NCI-H1417 treated with DMSO at 0.1 percent for 48 hours (cell line): Measurements from ENCODE around the gene METTL15.
"Not testable (repeated sequence)": the region's sequence is repeated elsewhere in the genome, so short reads cannot be mapped to it uniquely, and the experiment has no call there.

ENCODE experiments used
- DNase-seq: peaks from one replicate; lab custom pipeline; 2025; lab: John Stamatoyannopoulos, UW

Gene METTL15

DNA sequence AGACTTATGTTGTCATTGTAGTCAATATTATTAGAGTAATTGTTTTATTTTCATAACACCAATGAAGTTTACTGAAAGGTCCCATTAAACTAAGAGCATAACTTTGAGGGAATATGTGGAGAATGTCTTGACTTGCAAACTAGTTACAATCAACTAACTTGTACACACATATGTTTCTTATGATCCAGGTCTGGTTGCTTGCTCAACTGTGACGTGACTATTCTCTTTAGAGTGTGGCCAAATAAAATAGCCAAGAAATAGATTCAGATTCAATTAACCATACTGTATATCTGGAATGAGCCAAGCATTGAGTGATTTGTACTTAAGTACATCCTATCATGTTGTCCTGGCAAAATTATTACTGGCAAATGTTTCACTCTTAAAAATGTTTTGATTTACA is 101.7 kb downstream of the METTL15 start:
- DNase-seq: no peak

DNA sequence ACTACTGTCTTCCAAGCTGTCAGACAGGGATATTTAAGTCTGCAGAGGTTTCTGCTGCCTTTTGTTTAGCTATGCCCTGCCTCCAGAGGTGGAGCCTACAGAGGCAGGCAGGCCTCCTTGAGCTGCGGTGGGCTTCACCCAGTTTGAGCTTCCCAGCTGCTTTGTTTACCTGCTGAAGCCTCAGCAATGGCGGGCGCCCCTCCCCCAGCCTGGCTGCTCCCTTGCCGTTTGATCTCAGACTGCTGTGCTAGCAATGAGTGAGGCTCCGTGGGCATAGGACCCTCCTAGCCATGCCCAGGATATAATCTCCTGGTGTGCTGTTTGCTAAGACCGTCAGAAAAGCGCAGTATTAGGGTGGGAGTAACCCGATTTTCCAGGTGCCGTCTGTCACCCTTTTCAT is 113.9 kb downstream of the METTL15 start:
- not testable (repeated sequence) for DNase-seq

DNA sequence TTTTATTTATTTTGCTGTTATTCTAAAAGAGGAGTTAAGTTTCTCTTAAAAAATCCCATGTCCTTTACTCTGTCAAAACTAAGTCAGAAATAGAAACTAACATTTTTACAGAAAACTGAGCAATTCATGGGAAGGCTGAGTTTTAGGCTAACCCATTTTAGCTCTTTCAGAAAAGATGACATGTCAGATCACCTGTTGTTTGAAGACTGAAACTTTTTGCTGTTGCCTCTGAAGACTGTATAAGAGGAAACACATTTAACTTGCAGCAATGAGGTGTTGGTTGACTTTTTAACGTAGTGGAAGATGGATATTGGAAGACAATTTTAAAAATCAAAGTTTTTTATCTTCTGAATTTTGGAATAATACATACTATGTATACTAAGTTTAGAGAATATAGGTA is 115.4 kb downstream of the METTL15 start:
- no peak for DNase-seq

GRCh38 chr11:28223994-28224393 is 115.8 kb downstream of the METTL15 start:
- no peak for DNase-seq

DNA sequence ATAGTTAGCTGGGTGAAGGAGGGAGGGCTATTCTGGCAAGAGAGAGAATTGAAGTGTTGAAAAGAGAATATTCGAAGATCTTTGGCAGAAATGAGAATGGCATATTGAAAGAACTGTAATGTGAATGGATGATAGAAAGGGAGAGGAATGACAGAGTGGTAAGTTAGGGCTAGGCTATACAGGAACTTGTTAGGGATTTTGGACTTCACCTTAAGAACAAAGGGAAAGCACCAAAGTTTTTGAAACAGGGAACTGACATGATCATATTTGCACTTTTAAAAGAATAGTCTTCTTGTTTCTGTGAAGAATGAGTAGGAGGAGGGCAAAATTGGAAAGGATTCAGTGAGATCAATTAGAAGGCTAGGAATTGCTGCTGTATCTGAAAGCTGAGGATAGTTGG is 119.3 kb downstream of the METTL15 start:
- DNase-seq: no peak

GRCh38 chr11:28228196-28228895 is 120.2 kb downstream of the METTL15 start:
- no peak for DNase-seq

DNA sequence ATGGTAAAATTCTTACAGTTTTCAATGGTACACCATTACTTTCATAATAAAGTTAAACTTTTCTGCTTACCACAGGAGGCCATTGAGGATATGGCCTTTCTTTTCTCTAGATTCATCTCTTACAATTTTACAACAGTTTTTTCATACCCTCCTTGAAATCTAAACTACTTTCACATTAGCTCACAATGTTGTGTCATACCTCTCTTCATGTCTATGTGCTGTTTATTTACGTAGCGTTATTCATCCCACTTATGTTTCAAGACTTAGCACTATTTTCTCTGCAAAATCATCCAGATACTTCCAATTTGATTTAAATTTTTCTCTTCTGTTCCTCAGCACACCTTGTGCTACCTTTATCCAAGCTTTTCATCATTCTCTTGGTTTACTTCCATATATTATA is 123.3 kb downstream of the METTL15 start:
- DNase-seq: no peak

- no peak for DNase-seq
Observed at GRCh38 chr11:28232649-28233048, 124.5 kb downstream of the METTL15 start.

GRCh38 chr11:28241760-28242159 is 133.6 kb downstream of the METTL15 start:
- DNase-seq: no peak

DNA sequence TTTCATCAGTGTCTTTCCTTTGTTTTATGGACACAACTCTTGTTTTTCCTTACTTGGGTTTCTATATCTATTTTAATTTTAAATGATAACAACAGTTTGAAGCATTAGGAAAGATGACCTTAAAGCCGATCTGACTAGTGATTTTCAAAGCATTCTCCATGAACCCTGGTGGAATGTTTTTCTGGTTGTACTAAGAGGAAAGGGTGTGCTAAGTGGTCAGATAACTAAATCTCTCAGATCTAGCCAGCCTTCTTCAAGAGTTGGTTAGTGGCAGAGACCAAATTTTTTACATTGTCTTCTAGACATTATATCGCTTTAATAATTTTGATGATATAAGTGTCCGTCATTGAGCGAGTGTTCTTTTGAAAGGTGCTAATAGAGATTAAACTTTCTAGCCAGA is 134.4 kb downstream of the METTL15 start:
- DNase-seq: no peak

DNA sequence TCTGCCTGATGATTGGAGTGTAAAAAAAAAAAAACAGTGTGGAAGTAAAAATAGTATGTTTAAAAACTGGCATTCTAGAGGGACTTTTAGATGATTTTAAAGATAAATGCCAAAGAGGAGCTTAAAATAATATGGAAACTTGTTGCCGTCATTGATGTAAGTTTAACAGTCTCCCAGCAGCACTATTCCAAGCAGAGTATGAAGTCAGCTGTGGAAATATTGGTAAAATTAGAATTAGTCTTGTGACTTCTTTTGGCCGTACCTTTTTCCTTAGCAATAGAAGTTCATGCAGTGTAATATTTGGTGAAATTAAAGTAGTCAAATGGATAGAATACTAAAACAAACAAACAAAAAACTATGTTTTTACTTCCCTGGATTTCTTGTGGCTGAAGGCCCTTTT is 134.9 kb downstream of the METTL15 start:
- no peak for DNase-seq

- DNase-seq: no peak
Observed at GRCh38 chr11:28243581-28243980, 135.4 kb downstream of the METTL15 start.

DNA sequence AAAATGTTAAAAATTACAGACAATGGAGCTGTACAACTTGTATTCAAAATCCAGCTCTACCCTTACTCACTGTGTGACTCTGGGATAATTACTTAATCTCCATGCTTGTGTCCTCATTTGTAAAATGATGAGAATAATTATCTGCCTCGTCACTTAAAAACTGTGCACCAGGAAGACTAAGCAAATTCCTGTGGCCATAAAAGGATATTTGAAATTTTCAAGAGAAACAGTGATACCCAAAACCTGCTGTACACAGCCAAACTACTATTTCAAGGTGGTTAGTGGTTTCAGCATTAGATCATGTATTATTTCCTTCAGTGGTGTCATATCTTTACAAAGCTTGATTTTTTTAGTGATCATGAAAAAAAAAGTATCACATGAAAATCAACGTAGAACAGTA is 136.9 kb downstream of the METTL15 start:
- DNase-seq: no peak

DNA sequence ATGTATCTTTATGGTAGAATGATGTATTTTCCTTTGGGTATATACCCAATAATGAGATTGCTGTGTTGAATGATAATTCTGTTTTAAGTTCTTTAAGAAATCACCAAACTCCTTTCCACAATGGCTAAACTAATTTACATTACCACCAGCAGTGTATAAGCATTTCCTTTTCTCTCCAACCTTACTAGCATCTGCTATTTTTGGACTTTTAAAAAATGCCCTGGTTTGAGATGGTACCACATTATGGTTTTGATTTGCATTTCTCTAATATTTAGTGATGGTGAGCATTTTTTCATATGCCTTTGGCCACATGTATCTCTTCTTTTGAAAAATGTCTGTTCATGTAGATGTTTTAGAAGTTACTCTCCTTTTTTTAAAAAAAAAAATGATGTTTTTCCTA is 142.0 kb downstream of the METTL15 start:
- DNase-seq: no peak

- no peak for DNase-seq
Observed at GRCh38 chr11:28251257-28251656, 143.1 kb downstream of the METTL15 start.

- DNase-seq: no peak
Observed at GRCh38 chr11:28257761-28258160, 149.6 kb downstream of the METTL15 start.

- no peak for DNase-seq
Observed at GRCh38 chr11:28259177-28259843, 151.1 kb downstream of the METTL15 start.

- DNase-seq: no peak
Observed at GRCh38 chr11:28268925-28269324, 160.7 kb downstream of the METTL15 start.

GRCh38 chr11:28269586-28269985 is 161.4 kb downstream of the METTL15 start:
- DNase-seq: no peak

DNA sequence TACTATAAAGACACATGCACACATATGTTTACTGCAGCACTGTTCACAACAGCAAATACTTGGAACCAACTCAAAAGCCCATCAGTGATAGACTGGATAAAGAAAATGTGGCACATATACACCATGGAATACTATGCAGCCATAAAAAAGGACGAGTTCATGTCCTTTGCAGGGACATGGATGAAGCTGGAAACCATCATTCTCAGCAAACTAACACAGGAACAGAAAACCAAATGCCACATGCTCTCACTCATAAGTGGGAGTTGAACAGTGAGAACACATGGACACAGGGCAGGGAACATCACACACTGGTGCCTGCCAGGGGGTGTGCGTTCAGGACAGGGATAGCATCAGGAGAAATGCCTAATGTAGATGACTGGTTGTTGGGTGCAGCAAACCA is 164.1 kb downstream of the METTL15 start:
- not testable (repeated sequence) for DNase-seq

DNA sequence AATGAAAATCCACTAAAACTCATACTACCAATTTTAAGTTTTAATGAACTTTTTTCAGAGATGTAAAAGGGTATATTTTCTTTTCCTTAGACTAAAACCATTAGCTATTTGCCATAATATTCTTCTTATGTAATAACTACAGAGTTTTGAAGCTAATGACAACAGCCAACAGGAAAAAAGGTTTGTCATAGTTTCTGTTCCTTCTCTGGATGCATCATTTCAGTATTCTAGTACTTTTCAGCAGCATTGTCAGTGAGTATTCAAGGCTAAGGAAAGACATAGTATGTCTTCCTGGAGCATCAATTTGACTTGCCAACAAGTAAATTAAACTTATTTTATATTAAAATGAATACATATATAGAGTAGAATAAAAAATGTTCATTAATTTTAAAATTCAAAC is 166.0 kb downstream of the METTL15 start:
- DNase-seq: no peak

DNA sequence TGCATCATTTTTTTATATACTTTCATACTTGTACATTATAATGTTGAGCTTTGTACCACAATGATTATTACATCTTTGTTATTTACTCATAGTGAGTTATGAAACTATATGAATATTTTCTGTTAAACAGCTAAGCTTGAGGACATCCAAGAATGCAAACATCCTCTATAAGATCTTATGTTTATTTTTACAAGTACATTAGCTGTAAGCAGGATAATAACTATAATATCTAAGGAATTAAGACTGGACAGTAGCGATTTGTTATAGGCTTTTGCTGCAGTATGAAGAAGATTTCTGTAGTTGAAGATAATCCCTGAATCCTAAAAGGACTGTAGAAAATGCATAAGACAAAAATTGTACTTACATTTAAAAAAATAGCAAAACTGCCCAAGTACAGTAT is 176.0 kb downstream of the METTL15 start:
- no peak for DNase-seq

DNA sequence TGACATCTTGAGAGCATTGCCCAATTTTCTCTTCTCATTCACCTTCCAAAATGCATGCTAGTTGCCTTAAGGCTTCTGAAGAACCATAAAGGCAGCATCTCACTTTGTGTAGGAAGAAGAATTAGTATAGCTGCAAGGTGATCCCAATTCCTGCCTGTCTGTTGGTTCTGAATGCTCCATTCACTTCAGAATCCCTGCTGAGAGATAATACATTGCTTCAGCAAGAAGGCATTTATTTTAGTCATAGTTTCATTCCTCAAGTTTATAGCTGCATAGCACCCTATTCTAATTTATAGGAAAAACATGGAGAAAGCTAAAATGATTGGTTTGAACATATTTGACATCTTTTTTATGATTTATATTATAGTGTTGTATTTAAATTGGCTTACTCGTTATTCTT is 181.3 kb downstream of the METTL15 start:
- no peak for DNase-seq

DNA sequence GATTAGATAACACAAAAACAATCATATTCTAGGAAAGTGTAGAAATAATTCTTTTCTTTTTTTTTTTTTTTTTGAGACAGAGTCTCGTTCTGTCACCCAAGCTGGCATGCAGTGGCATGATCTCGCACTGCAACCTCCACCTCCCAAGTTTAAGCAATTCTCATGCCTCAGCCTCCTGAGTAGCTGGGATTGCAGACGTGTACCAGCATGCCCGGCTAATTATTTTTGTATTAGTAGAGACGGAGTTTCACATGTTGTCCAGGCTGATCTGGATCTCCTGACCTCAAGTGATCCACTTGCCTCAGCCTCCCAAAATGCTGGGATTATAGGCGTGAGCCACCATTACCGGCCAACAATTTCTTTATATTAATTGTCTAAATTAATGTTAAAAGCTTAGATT is 182.8 kb downstream of the METTL15 start:
- not testable (repeated sequence) for DNase-seq
